Neural cell (in vitro differentiated cells): Measurements from ENCODE around the gene ANKS1A. TPM values are rescaled to one million over a fixed set of nuclear protein-coding genes. Genes with fewer than 3 reads are reported as not detected.

Experiments
- H2AFZ ChIP-seq: fragments of 200-600, 300-800 bp; sonication (generic), shearing (Covaris generic); 2 replicates; pipeline ENCODE4 v1.6.0; 2014; ENCODE audit warnings: low read depth, mild to moderate bottlenecking, antibody characterized with exemption, low read length, moderate library complexity
- H3F3A ChIP-seq: fragments of 200-600 bp; shearing (Covaris generic); 2 replicates; pipeline ENCODE4 v1.6.1; 2016; ENCODE audit warnings: mild to moderate bottlenecking, moderate library complexity, mixed read lengths, antibody characterized with exemption, low read length; ENCODE audit not compliant: insufficient read depth, poor library complexity, severe bottlenecking
- H3K27ac ChIP-seq: fragments of 200-600, 300-800 bp; sonication (generic), shearing (Covaris generic); 2 replicates; pipeline ENCODE4 v1.5.1; 2014; ENCODE audit warnings: mild to moderate bottlenecking, low read length, moderate library complexity
- H3K27me3 ChIP-seq: fragments of 300-800, 200-600 bp; sonication (generic), shearing (Covaris generic); 2 replicates; pipeline ENCODE4 v1.6.0; 2014; ENCODE audit warnings: mild to moderate bottlenecking, low read depth, low read length, moderate library complexity; ENCODE audit not compliant: insufficient read depth
- H3K36me3 ChIP-seq: fragments of 300-800, 200-600 bp; sonication (generic), shearing (Covaris generic); 2 replicates; pipeline ENCODE4 v1.5.1; 2014; ENCODE audit warnings: mild to moderate bottlenecking, antibody characterized with exemption, low read length, moderate library complexity; ENCODE audit not compliant: insufficient read depth
- H3K4me2 ChIP-seq: fragments of 300-800, 200-600 bp; sonication (generic), shearing (Covaris generic); 2 replicates; pipeline ENCODE4 v1.6.0; 2014; ENCODE audit warnings: mild to moderate bottlenecking, low read length
- H3K4me3 ChIP-seq: fragments of 300-800, 200-600 bp; sonication (generic), shearing (Covaris generic); 2 replicates; pipeline ENCODE4 v1.5.1; 2014; ENCODE audit warnings: mild to moderate bottlenecking, low read length, moderate library complexity
- H3K79me2 ChIP-seq: fragments of 200-600 bp; shearing (Covaris generic); replicated peaks from 2 replicates; pipeline ENCODE4 v1.6.0; 2014; ENCODE audit warnings: mild to moderate bottlenecking, low read length, moderate library complexity; ENCODE audit not compliant: insufficient read depth
- H3K9ac ChIP-seq: fragments of 300-800, 200-600 bp; sonication (generic), shearing (Covaris generic); 2 replicates; pipeline ENCODE4 v1.6.1; 2016; ENCODE audit warnings: mild to moderate bottlenecking, low read length, mixed read lengths
- H3K9me2 ChIP-seq: fragments of 200-600 bp; shearing (Covaris generic); 2 replicates; pipeline ENCODE4 v1.6.1; 2016; ENCODE audit warnings: mild to moderate bottlenecking, low read length, mixed read lengths; ENCODE audit not compliant: insufficient read depth
- H3K9me3 ChIP-seq: fragments of 200-600, 300-800 bp; sonication (generic), shearing (Covaris generic); 2 replicates; pipeline ENCODE4 v1.6.1; 2016; ENCODE audit warnings: mild to moderate bottlenecking, mixed run types, low read length, moderate library complexity, mixed read lengths
- H4K20me1 ChIP-seq: fragments of 200-600 bp; shearing (Covaris generic); 2 replicates; pipeline ENCODE4 v1.6.1; 2016; ENCODE audit warnings: mild to moderate bottlenecking, mixed run types; ENCODE audit not compliant: insufficient read depth
- CTCF ChIP-seq: fragments of 450-650 bp; IDR thresholded peaks from 2 replicates; pipeline ENCODE4 v1.5.1; 2014; ENCODE audit warnings: antibody characterized with exemption, mild to moderate bottlenecking, moderate library complexity; ENCODE audit not compliant: poor library complexity, severe bottlenecking
- EP300 ChIP-seq: fragments of 450-650 bp; conservative IDR thresholded peaks from 2 replicates; pipeline ENCODE4 v1.6.1; 2014; ENCODE audit warnings: antibody characterized with exemption, mild to moderate bottlenecking, moderate library complexity; ENCODE audit not compliant: poor library complexity, severe bottlenecking
- EZH2 ChIP-seq: fragments of 200-600, 300-800 bp; shearing (Covaris generic), sonication (generic); IDR thresholded peaks from 2 replicates; pipeline ENCODE4 v1.6.1; 2014; ENCODE audit warnings: antibody characterized with exemption, low read length, borderline replicate concordance, mild to moderate bottlenecking; ENCODE audit not compliant: insufficient read depth, poor library complexity, severe bottlenecking
- MXI1 ChIP-seq: fragments of 450-650 bp; conservative IDR thresholded peaks from 2 replicates; pipeline ENCODE4 v1.6.1; 2014; ENCODE audit warnings: antibody characterized with exemption, mild to moderate bottlenecking; ENCODE audit not compliant: poor library complexity, severe bottlenecking
- POLR2AphosphoS5 ChIP-seq: IDR thresholded peaks from 2 replicates; pipeline ENCODE4 v1.6.1; 2012
- RAD21 ChIP-seq: fragments of 450-650 bp; conservative IDR thresholded peaks from 2 replicates; pipeline ENCODE4 v1.6.1; 2014; ENCODE audit warnings: antibody characterized with exemption, mild to moderate bottlenecking, moderate library complexity
- REST ChIP-seq: IDR thresholded peaks from 2 replicates; pipeline ENCODE4 v1.6.1; 2012; ENCODE audit warnings: borderline replicate concordance
- SMC3 ChIP-seq: fragments of 450-650 bp; conservative IDR thresholded peaks from 2 replicates; pipeline ENCODE4 v1.6.1; 2014; ENCODE audit warnings: antibody characterized with exemption, mild to moderate bottlenecking, moderate library complexity; ENCODE audit not compliant: poor library complexity
- TAF1 ChIP-seq: IDR thresholded peaks from 2 replicates; pipeline ENCODE4 v1.6.1; 2012; ENCODE audit warnings: low read depth
- polyA plus RNA-seq: library from polyadenylated mRNA; depleted of rRNA; stranded (reverse); fragments of >200 nt; gene quantifications from 2 replicates; pipeline ENCODE4 v1.2.3, GENCODE V29; 2014

The ANKS1A gene
- polyA plus RNA-seq, 1 donor from 2014 or later = 22.6 TPM

- H3K4me2 ChIP-seq = no peak overlapping the region
- no peaks in the 10 kb centered on the region for H4K20me1 ChIP-seq
Observed at GRCh38 chr6:34908194-34908593, 19.1 kb downstream of the ANKS1A start.

GRCh38 chr6:34909320-34909883 lies 20.3 kb downstream of the ANKS1A start:
- peaks cover 4% of the 10 kb centered on the region for H3K79me2 ChIP-seq
- H2AFZ ChIP-seq = no peak overlapping the region
- no peak for TF ChIP-seq EZH2
- no peak for TF ChIP-seq SMC3
- no peak for TF ChIP-seq REST
- no peak for TF ChIP-seq TAF1
- no peak for TF ChIP-seq EP300
- no peak for TF ChIP-seq POLR2AphosphoS5

More at GRCh38 chr6:34908194-34908593, 19.1 kb downstream of the ANKS1A start:
- no peaks in the 10 kb centered on the region for H3K36me3 ChIP-seq
- no peaks in the 10 kb centered on the region for H3F3A ChIP-seq
- H3K4me3 ChIP-seq = no peak overlapping the region
- peaks cover 4% of the 10 kb centered on the region for H3K79me2 ChIP-seq
- no peak overlapping the region for H3K9ac ChIP-seq
- no peak overlapping the region for H3K27ac ChIP-seq
- H3K9me2 ChIP-seq = no peaks in the 10 kb centered on the region
- no peaks in the 10 kb centered on the region for H3K9me3 ChIP-seq
- H3K27me3 ChIP-seq = no peaks in the 10 kb centered on the region
- H2AFZ ChIP-seq = no peak overlapping the region
- TF ChIP-seq REST = no peak
- TF ChIP-seq EP300 = no peak
- no peak for TF ChIP-seq RAD21
- no peak for TF ChIP-seq TAF1
- TF ChIP-seq EZH2 = no peak
- TF ChIP-seq CTCF = no peak
- TF ChIP-seq SMC3 = no peak
- no peak for TF ChIP-seq MXI1
- TF ChIP-seq POLR2AphosphoS5 = no peak

More at GRCh38 chr6:34909320-34909883, 20.3 kb downstream of the ANKS1A start:
- no peaks in the 10 kb centered on the region for H3K9me2 ChIP-seq
- H3K27ac ChIP-seq = no peak overlapping the region
- no peak overlapping the region for H3K4me3 ChIP-seq
- no peaks in the 10 kb centered on the region for H3K36me3 ChIP-seq
- H3K27me3 ChIP-seq = no peaks in the 10 kb centered on the region
- no peaks in the 10 kb centered on the region for H4K20me1 ChIP-seq
- no peak overlapping the region for H3K9ac ChIP-seq
- H3F3A ChIP-seq = no peaks in the 10 kb centered on the region
- no peaks in the 10 kb centered on the region for H3K9me3 ChIP-seq
- no peak overlapping the region for H3K4me2 ChIP-seq
